ENCODE data around the gene WWTR1. TPM values are rescaled to one million over a fixed set of nuclear protein-coding genes. Genes with fewer than 3 reads are reported as not detected.

WWTR1 gene
- total RNA-seq, 1 experiment from 2014 or later = 24.4 TPM

GRCh38 chr3:149481056-149481455, 176.8 kb downstream of the WWTR1 start:
- no peaks in the 10 kb centered on the region for H3K23me2 ChIP-seq (ENCODE audit: insufficient read length, low read depth, low read length, poor library complexity, severe bottlenecking)
- peaks cover 7% of the 10 kb centered on the region in 2 experiments for H3K4me1 Mint-ChIP-seq
- H3K9me3 Mint-ChIP-seq = no peaks in the 10 kb centered on the region
- no peak overlapping the region for H3K4me2 ChIP-seq (ENCODE audit: insufficient read depth, insufficient read length, low read length)
- no peak overlapping the region for H3K18ac ChIP-seq (ENCODE audit: insufficient read length, low read depth, low read length)
- H2BK5ac ChIP-seq (ENCODE audit: insufficient read length, low read length) = no peak overlapping the region
- TF ChIP-seq CTCF (conservative IDR thresholded peaks at IDR 0.05) = no peak
- H3K27me3 Mint-ChIP-seq (ENCODE audit: low read depth) = no peaks in the 10 kb centered on the region
- no CpG with 5 or more reads among the region's 3 CpGs for WGBS (ENCODE audit: extremely low coverage, insufficient read length, low lambda C conversion rate)
- H3K4ac ChIP-seq (ENCODE audit: low read depth, low read length) = no peak overlapping the region
- H4K91ac ChIP-seq (ENCODE audit: insufficient read length, low read depth, low read length) = no peak overlapping the region
- H3K27ac ChIP-seq (ENCODE audit: insufficient read length, low read depth, low read length) = no peak overlapping the region
- H3K27me3 ChIP-seq (ENCODE audit: insufficient read depth, low read length) = no peaks in the 10 kb centered on the region
- H4K20me1 ChIP-seq (ENCODE audit: control insufficient read depth, insufficient read depth, insufficient read length) = no peaks in the 10 kb centered on the region
- no peak overlapping the region for H3K14ac ChIP-seq (ENCODE audit: insufficient read depth, low read length)
- H2BK20ac ChIP-seq (ENCODE audit: low read depth, low read length, poor library complexity, severe bottlenecking) = no peak overlapping the region
- H3K36me3 Mint-ChIP-seq (ENCODE audit: insufficient read depth in 1 of 3, low read depth in 3 of 3) = no peaks in the 10 kb centered on the region
- H3K4me3 Mint-ChIP-seq = no peak overlapping the region
- no peak overlapping the region for H3K27ac Mint-ChIP-seq
- H3K23ac ChIP-seq (ENCODE audit: insufficient read length, low read depth, low read length) = no peak overlapping the region
- no peak overlapping the region for H3K9ac ChIP-seq (ENCODE audit: extremely low read depth, insufficient read length, low read length)
- no peak overlapping the region for H3K56ac ChIP-seq (ENCODE audit: insufficient read length, low read depth, low read length)
- no peak overlapping the region for H4K5ac ChIP-seq (ENCODE audit: insufficient read length, low read depth, low read length)
- H3K79me1 ChIP-seq (ENCODE audit: insufficient read depth, low read depth, low read length, poor library complexity, severe bottlenecking) = no peaks in the 10 kb centered on the region
- no peak overlapping the region for H2BK15ac ChIP-seq (ENCODE audit: low read depth, low read length)
- no peak overlapping the region for H2AK5ac ChIP-seq (ENCODE audit: insufficient read length, low read length)
- H4K8ac ChIP-seq (replicated peaks; ENCODE audit: insufficient read length, low read depth, low read length) = no peak overlapping the region
- H2BK12ac ChIP-seq (ENCODE audit: insufficient read length, low read depth, low read length) = no peak overlapping the region
- H2AFZ ChIP-seq (ENCODE audit: low read length) = no peak overlapping the region
- H3K9me3 ChIP-seq (ENCODE audit: control insufficient read depth, low read depth, low read length) = no peaks in the 10 kb centered on the region
- no peak for DNase-seq
- no peaks in the 10 kb centered on the region for H3K79me2 ChIP-seq (ENCODE audit: insufficient read depth, low read length)
- H2BK120ac ChIP-seq (ENCODE audit: low read depth, low read length, poor library complexity, severe bottlenecking) = no peak overlapping the region
- H3T11ph ChIP-seq (ENCODE audit: low read length) = no peak overlapping the region
- no peaks in the 10 kb centered on the region for H3K4me1 ChIP-seq (ENCODE audit: insufficient read depth, low read length)
